Fibroblast of peridontal ligament (primary cell): Measurements from ENCODE around the gene SH3TC2.

Source experiments
- DNase-seq: peaks from one replicate; pipeline ENCODE4 v3.0.0-alpha.2; 2010; ENCODE audit errors: extremely low read depth

Gene SH3TC2

GRCh38 chr5:149028984-149029383 is 33.9 kb downstream of the SH3TC2 start:
- DNase-seq, result no peak

GRCh38 chr5:149028161-149028560 is 34.7 kb downstream of the SH3TC2 start:
- DNase-seq, result no peak

GRCh38 chr5:149027636-149028035 is 35.2 kb downstream of the SH3TC2 start:
- no peak for DNase-seq

GRCh38 chr5:149024943-149025342 is 37.9 kb downstream of the SH3TC2 start:
- no peak for DNase-seq

- DNase-seq, result peak; percentile 32
These were observed 38.4 kb downstream of the SH3TC2 start for GRCh38 chr5:149024477-149024876.

- no peak for DNase-seq
These were observed 40.7 kb downstream of the SH3TC2 start for GRCh38 chr5:149022200-149022599.

GRCh38 chr5:149019679-149020078 is 43.2 kb downstream of the SH3TC2 start:
- no peak for DNase-seq

GRCh38 chr5:149018909-149019443 is 43.9 kb downstream of the SH3TC2 start:
- DNase-seq, result peak; percentile 58

GRCh38 chr5:149017636-149018035 is 45.2 kb downstream of the SH3TC2 start:
- no peak for DNase-seq

- no peak for DNase-seq
These were observed 47.3 kb downstream of the SH3TC2 start for GRCh38 chr5:149015561-149015960.

GRCh38 chr5:149015126-149015525 is 47.7 kb downstream of the SH3TC2 start:
- DNase-seq, result no peak

GRCh38 chr5:149014571-149015031 is 48.3 kb downstream of the SH3TC2 start:
- no peak for DNase-seq

GRCh38 chr5:149013796-149014195 is 49.1 kb downstream of the SH3TC2 start:
- DNase-seq, result no peak

- no peak for DNase-seq
These were observed 50.5 kb downstream of the SH3TC2 start for GRCh38 chr5:149012350-149012749.

- DNase-seq, result no peak
These were observed 51.1 kb downstream of the SH3TC2 start for GRCh38 chr5:149011728-149012127.

- no peak for DNase-seq
These were observed 51.8 kb downstream of the SH3TC2 start for GRCh38 chr5:149011084-149011483.

GRCh38 chr5:149007174-149007573 is 55.7 kb downstream of the SH3TC2 start:
- peak; percentile 78 for DNase-seq

- DNase-seq, result no peak
These were observed 56.4 kb downstream of the SH3TC2 start for GRCh38 chr5:149006426-149006825.

GRCh38 chr5:149005077-149005892 is 57.6 kb downstream of the SH3TC2 start:
- peak; percentile 89 for DNase-seq

GRCh38 chr5:149004559-149004958 is 58.3 kb downstream of the SH3TC2 start:
- DNase-seq, result no peak

GRCh38 chr5:149002761-149003689 is 59.8 kb downstream of the SH3TC2 start:
- DNase-seq, result peak; percentile 43

GRCh38 chr5:149002053-149002452 is 60.8 kb downstream of the SH3TC2 start:
- DNase-seq, result peak; percentile 99
